K562 (cell line): Measurements from ENCODE around the gene EFHC1. TPM values are rescaled to one million over a fixed set of nuclear protein-coding genes. Genes with fewer than 3 reads are reported as not detected.

Experiments
- ASH1L ChIP-seq: fragments of 450-650 bp; IDR thresholded peaks from 2 replicates; pipeline ENCODE4 v1.6.1; 2018; ENCODE audit warnings: borderline replicate concordance, mild to moderate bottlenecking, low read depth; ENCODE audit not compliant: partially characterized antibody
- BDP1 ChIP-seq: IDR thresholded peaks from 3 replicates; pipeline ENCODE4 v1.6.1; 2011; ENCODE audit not compliant: insufficient read length, insufficient read depth
- CBFA2T3 ChIP-seq: fragments of 450-650 bp; IDR thresholded peaks from 2 replicates; pipeline ENCODE4 v1.6.1; 2017
- CCNT2 ChIP-seq: IDR thresholded peaks from 2 replicates; pipeline ENCODE4 v1.6.1; 2011; ENCODE audit warnings: borderline replicate concordance, low read depth, mild to moderate bottlenecking, moderate library complexity, mixed read lengths, low read length; ENCODE audit not compliant: insufficient read length; ENCODE audit errors: extremely low read depth
- EP300 ChIP-seq: IDR thresholded peaks from 2 replicates; pipeline ENCODE4 v1.6.1; 2012; ENCODE audit warnings: low read length, improper control_type of control experiment
- FOXJ3 ChIP-seq: sonication (generic); formaldehyde crosslinking; IDR thresholded peaks from 2 replicates; pipeline ENCODE4 v1.4.0; 2020; ENCODE audit warnings: mild to moderate bottlenecking, missing genetic modification reagents
- HMBOX1 ChIP-seq: sonication (generic); IDR thresholded peaks from 2 replicates; pipeline ENCODE4 v1.6.1; 2016
- HSF4 ChIP-seq: fragments of 250-450 bp; sonication (Bioruptor Pico); IDR thresholded peaks from 2 replicates; pipeline ENCODE4 v2.1.2; 2022; ENCODE audit warnings: mild to moderate bottlenecking, moderate library complexity, borderline replicate concordance
- MAFF ChIP-seq: IDR thresholded peaks from 2 replicates; pipeline ENCODE4 v1.6.1; 2012; ENCODE audit warnings: low read length, improper control_type of control experiment
- MECOM ChIP-seq: fragments of 250-450 bp; sonication (Bioruptor Pico); IDR thresholded peaks from 2 replicates; pipeline ENCODE4 v1.8.0; 2022; ENCODE audit warnings: inconsistent platforms
- MITF ChIP-seq: IDR thresholded peaks from 2 replicates; pipeline ENCODE4 v1.6.1; 2014; ENCODE audit warnings: antibody characterized with exemption
- MTF1 ChIP-seq: fragments of 250-450 bp; sonication (Bioruptor Pico); IDR thresholded peaks from 2 replicates; pipeline ENCODE4 v1.9.0; 2021; ENCODE audit warnings: moderate library complexity, mild to moderate bottlenecking, inconsistent platforms, borderline replicate concordance
- MXI1 ChIP-seq: IDR thresholded peaks from 2 replicates; pipeline ENCODE4 v1.6.1; 2011; ENCODE audit warnings: low read depth, mild to moderate bottlenecking, improper control_type of control experiment, low read length
- NCOA1 ChIP-seq: fragments of 450-650 bp; IDR thresholded peaks from 2 replicates; pipeline ENCODE4 v1.6.1; 2016; ENCODE audit warnings: low read depth
- NCOR1 ChIP-seq: fragments of 450-650 bp; IDR thresholded peaks from 2 replicates; pipeline ENCODE4 v1.6.1; 2016; ENCODE audit warnings: mild to moderate bottlenecking, moderate library complexity
- NFE2L1 ChIP-seq: fragments of 450-650 bp; IDR thresholded peaks from 2 replicates; pipeline ENCODE4 v1.6.1; 2016; ENCODE audit warnings: missing genetic modification characterization, low read depth, mild to moderate bottlenecking, missing compliant biosample characterization, moderate library complexity, borderline replicate concordance
- PML ChIP-seq: IDR thresholded peaks from 2 replicates; pipeline ENCODE4 v1.6.1; 2012; ENCODE audit warnings: low read length, inconsistent platforms
- RBM25 ChIP-seq: fragments of 200-400 bp; formaldehyde crosslinking; IDR thresholded peaks from 2 replicates; pipeline ENCODE4 v1.6.1; 2018; ENCODE audit warnings: low read length, low read depth, moderate library complexity; ENCODE audit not compliant: severe bottlenecking
- RCOR1 ChIP-seq, 2 experiments: IDR thresholded peaks; 2 replicates each; pipeline ENCODE4 v1.6.1; 2012; ENCODE audit warnings: low read depth in 2 of 2, low read length in 2 of 2, borderline replicate concordance in 1 of 2, improper control_type of control experiment in 1 of 2
- SNRNP70 ChIP-seq: fragments of 200-400 bp; formaldehyde crosslinking; optimal IDR thresholded peaks from 2 replicates; pipeline ENCODE3; 2017; ENCODE audit warnings: low read depth, low read length
- SPI1 ChIP-seq: IDR thresholded peaks from 2 replicates; pipeline ENCODE4 v1.6.1; 2011; ENCODE audit warnings: low read depth, low read length, control low read depth, borderline replicate concordance
- TBL1XR1 ChIP-seq, 2 experiments: IDR thresholded peaks; 2 replicates each; pipeline ENCODE4 v1.6.1; 2012; ENCODE audit warnings: improper control_type of control experiment in 2 of 2, low read length in 2 of 2, mild to moderate bottlenecking in 1 of 2
- ZBTB7A ChIP-seq: IDR thresholded peaks from 2 replicates; pipeline ENCODE4 v1.6.1; 2011; ENCODE audit warnings: low read depth, mild to moderate bottlenecking, low read length, moderate library complexity, borderline replicate concordance; ENCODE audit not compliant: control insufficient read depth
- ZBTB9 ChIP-seq: fragments of 450-650 bp; formaldehyde crosslinking; IDR thresholded peaks from 2 replicates; pipeline ENCODE4 v1.4.0; 2020; ENCODE audit warnings: mild to moderate bottlenecking, moderate library complexity
- ZNF23 ChIP-seq: fragments of 250-450 bp; sonication (Bioruptor Pico); IDR thresholded peaks from 2 replicates; pipeline ENCODE4 v1.4.0; 2020; ENCODE audit warnings: mild to moderate bottlenecking
- polyA plus RNA-seq, 8 experiments: library from polyadenylated mRNA; depleted of rRNA in 4 of 8; stranded (reverse) in 5 of 8; unstranded in 3 of 8; fragments of >200 nt; fragmentation: Nextera tagmentation in 2 of 8; fragmentation: Illumina TruSeq in 1 of 8; extraction: Ambion mirVana in 2 of 8; extraction: Trizol in 1 of 8; gene quantifications; 2 replicates each; pipeline versions ENCODE4 v1.2.1 to v1.2.3, GENCODE V29; 2011 to 2014; ENCODE audit warnings: inconsistent platforms in 1 of 8, missing spikeins in 1 of 8
- total RNA-seq, 7 experiments: library from RNA; depleted of rRNA in 6 of 7; stranded (reverse); fragments of >200 nt in 6 of 7; fragmentation: Illumina TruSeq in 2 of 7; extraction: Trizol in 2 of 7; gene quantifications; 2 replicates each; pipeline versions ENCODE4 v1.2.1 to v1.2.3, GENCODE V29; 2011 to 2021; ENCODE audit warnings: low replicate concordance in 1 of 7

EFHC1 gene
- total and polyA plus RNA-seq, 9 of the 15 experiments (the other 6 are each of a cell fraction or from before 2014, with no cell fraction given), result 9.5 to 31.0 (median 14.9) TPM

GRCh38 chr6:52503851-52504781, 84.0 kb downstream of the EFHC1 start (continued):
- TF ChIP-seq MTF1 (no peak), HMBOX1 (no peak; the same call in 1 of the 2 replicates), RBM25 (no peak), BDP1 (no peak), ZBTB7A (peak; percentile 28; the same call in 1 of the 2 replicates), EP300 (peak; percentile 68; the same call in 1 of the 2 replicates), CCNT2 (peak; percentile 85), FOXJ3 (CRISPR knock-in tag) (no peak), MECOM (CRISPR knock-in tag) (no peak), ZNF23 (CRISPR knock-in tag) (no peak), PML (no peak), MITF (no peak), NCOA1 (peak; percentile 73; the same call in 1 of the 2 replicates), RCOR1 (IDR thresholded peaks at IDR 0.05; ENCODE audit: borderline replicate concordance in 1 of 2, low read depth in 2 of 2, low read length in 2 of 2) (peak; percentile 24 to 78; a peak in 3 of 4 replicates), SNRNP70 (no peak), ASH1L (no peak), ZBTB9 (CRISPR knock-in tag) (peak; percentile 68; the same call in 1 of the 2 replicates), TBL1XR1 (IDR thresholded peaks at IDR 0.05; ENCODE audit: low read length in 2 of 2) (peak in 1 of 2 experiments; percentile 50; a peak in 1 of 4 replicates), HSF4 (peak; percentile 63; the same call in 1 of the 2 replicates), MXI1 (0 out of 2 replicates have a peak, but pooled peaks have one; percentile 6), SPI1 (no peak), MAFF (no peak), NFE2L1 (tag) (no peak), NCOR1 (peak; percentile 84), CBFA2T3 (peak; percentile 55)
